HG02973 (cell line): Measurements from ENCODE around the gene FIGLA.

Source experiments
- ATAC-seq: cut with Tn5 transposase; IDR thresholded peaks from one replicate; pipeline ENCODE4 v1.9.1; 2021; ENCODE audit warnings: moderate library complexity; ENCODE audit not compliant: unreplicated experiment

FIGLA gene

GRCh38 chr2:70790136-70790828, at the start of gene FIGLA:
Gene FIGLA (minus strand): TSS chr2:70790643. CDS start chr2:70790638, 5 bp downstream.
- ATAC-seq: no peak

GRCh38 chr2:70837980-70838925, 47.8 kb upstream of the FIGLA start:
- no peak for ATAC-seq

- no peak for ATAC-seq
Observed at GRCh38 chr2:70835643-70836042, 45.2 kb upstream of the FIGLA start, which contains the start of gene CD207. Gene CD207 (minus strand): TSS chr2:70835816. CDS start chr2:70835776, 40 bp downstream.

- no peak for ATAC-seq
Observed at GRCh38 chr2:70834881-70835280, 44.4 kb upstream of the FIGLA start.

GRCh38 chr2:70834106-70834505, 43.7 kb upstream of the FIGLA start:
- ATAC-seq: no peak

GRCh38 chr2:70833246-70833645, 42.8 kb upstream of the FIGLA start:
- no peak for ATAC-seq

- ATAC-seq: no peak
Observed at GRCh38 chr2:70832386-70832785, 41.9 kb upstream of the FIGLA start.

GRCh38 chr2:70831861-70832260, 41.4 kb upstream of the FIGLA start:
- no peak for ATAC-seq

GRCh38 chr2:70830366-70830765, 39.9 kb upstream of the FIGLA start:
- ATAC-seq: no peak

GRCh38 chr2:70829916-70830315, 39.5 kb upstream of the FIGLA start:
- no peak for ATAC-seq

GRCh38 chr2:70828914-70829824, 38.7 kb upstream of the FIGLA start:
- no peak for ATAC-seq

GRCh38 chr2:70828115-70828514, 37.7 kb upstream of the FIGLA start:
- no peak for ATAC-seq

GRCh38 chr2:70827388-70827787, 36.9 kb upstream of the FIGLA start:
- ATAC-seq: no peak

- ATAC-seq: no peak
Observed at GRCh38 chr2:70826696-70827350, 36.4 kb upstream of the FIGLA start.

GRCh38 chr2:70823249-70823648, 32.8 kb upstream of the FIGLA start:
- no peak for ATAC-seq

- ATAC-seq: no peak
Observed at GRCh38 chr2:70822843-70823242, 32.4 kb upstream of the FIGLA start.

- no peak for ATAC-seq
Observed at GRCh38 chr2:70820499-70820898, 30.1 kb upstream of the FIGLA start, which contains the start of gene CLEC4F. Gene CLEC4F (minus strand): TSS chr2:70820599. CDS start chr2:70820523, 76 bp downstream.

GRCh38 chr2:70817284-70817954, 27.0 kb upstream of the FIGLA start:
- no peak for ATAC-seq

GRCh38 chr2:70816726-70817125, 26.3 kb upstream of the FIGLA start:
- ATAC-seq: no peak
